ENCODE measurements around the gene ADCY5. TPM values are rescaled to one million over a fixed set of nuclear protein-coding genes. Genes with fewer than 3 reads are reported as not detected.

The ADCY5 gene
- total RNA-seq, 2 donors from 2014 or later, result not detected

DNA sequence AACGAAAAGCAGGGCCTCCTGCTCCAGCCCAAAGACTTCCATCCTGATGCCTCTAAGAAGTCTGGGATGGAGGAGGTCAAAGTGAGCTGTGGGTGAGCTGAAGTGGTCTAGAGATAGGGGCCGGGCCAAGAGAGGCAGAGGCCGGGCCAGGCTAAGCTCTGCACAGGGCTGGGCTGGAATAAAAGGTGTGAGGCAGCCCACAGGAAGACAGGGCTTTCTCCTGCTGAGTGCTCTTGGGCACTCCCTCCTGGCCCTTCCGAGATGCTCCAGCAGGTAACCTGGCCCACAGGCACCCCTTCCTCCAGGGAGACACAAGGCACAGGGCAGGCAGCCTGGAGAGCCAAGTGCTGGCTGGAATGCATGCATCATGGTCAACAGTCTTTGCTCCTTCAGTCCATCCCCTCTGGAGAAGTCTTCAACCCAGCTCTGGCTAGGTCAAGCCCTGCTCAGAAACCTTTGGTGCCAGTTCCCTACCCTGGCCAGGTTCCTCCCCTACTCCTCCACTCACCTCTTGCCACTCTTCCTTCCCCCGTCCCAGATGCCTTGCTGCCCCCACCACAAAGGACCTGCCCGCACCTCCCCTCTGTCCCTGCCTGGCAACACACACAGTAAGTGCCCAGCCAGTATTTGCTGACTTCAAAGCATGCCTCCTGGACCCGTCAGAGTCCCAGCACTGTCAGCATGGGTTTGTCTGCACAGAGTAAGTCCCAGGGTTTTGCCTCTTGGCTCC, 153.6 kb downstream of the ADCY5 start:
- no peaks in the 10 kb centered on the region for H3K36me3 Mint-ChIP-seq
- H3K4me1 Mint-ChIP-seq (ENCODE audit: low read depth in 2 of 2), result no peaks in the 10 kb centered on the region
- H3K9me3 Mint-ChIP-seq, result no peaks in the 10 kb centered on the region
- no peak overlapping the region for H3K27ac Mint-ChIP-seq
- no peak for DNase-seq (ENCODE audit: low spot score)
- peaks cover 0 to 6% of the 10 kb centered on the region in 2 donors for H3K27me3 Mint-ChIP-seq
- H3K4me3 Mint-ChIP-seq, result no peak overlapping the region
- peak in 1 of 2 donors; percentile 37 for ATAC-seq

DNA sequence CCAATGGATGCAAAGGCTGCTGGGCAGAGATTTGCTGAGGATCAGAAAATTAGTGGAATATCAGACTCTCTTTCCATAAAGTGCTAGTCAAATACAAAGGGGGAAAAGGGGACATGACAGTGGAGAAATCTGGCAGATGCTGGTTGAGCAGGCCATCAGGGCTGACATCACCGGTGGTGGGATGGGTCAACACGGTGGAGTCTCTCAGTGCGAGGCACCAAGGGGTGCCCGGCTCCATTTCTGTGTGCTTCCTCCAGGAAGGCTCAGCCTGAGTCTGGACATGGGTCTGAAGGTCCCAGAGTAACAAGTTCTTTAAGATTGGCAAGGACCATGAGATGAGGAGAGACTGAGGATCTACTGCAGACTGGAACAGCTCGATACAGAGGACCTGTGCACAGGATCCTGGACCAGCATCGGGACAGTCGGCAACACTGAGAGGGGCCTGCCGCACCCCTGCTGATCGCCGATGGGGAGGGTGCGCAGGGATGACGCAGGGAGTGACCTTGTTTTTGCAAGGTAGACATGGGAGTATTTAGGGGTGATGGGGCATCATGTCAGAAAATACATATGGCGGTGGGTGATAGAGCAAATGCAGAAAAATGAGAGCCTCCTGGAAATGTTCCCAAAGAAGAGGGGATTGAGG, 154.5 kb downstream of the ADCY5 start:
- H3K9me3 Mint-ChIP-seq, result no peaks in the 10 kb centered on the region
- H3K4me3 Mint-ChIP-seq, result no peak overlapping the region
- no peak for DNase-seq (ENCODE audit: low spot score)
- H3K27ac Mint-ChIP-seq, result no peak overlapping the region
- ATAC-seq, result no peak
- H3K27me3 Mint-ChIP-seq, result peaks cover 0 to 6% of the 10 kb centered on the region in 2 donors
- H3K4me1 Mint-ChIP-seq (ENCODE audit: low read depth in 2 of 2), result no peaks in the 10 kb centered on the region
- no peaks in the 10 kb centered on the region for H3K36me3 Mint-ChIP-seq

DNA sequence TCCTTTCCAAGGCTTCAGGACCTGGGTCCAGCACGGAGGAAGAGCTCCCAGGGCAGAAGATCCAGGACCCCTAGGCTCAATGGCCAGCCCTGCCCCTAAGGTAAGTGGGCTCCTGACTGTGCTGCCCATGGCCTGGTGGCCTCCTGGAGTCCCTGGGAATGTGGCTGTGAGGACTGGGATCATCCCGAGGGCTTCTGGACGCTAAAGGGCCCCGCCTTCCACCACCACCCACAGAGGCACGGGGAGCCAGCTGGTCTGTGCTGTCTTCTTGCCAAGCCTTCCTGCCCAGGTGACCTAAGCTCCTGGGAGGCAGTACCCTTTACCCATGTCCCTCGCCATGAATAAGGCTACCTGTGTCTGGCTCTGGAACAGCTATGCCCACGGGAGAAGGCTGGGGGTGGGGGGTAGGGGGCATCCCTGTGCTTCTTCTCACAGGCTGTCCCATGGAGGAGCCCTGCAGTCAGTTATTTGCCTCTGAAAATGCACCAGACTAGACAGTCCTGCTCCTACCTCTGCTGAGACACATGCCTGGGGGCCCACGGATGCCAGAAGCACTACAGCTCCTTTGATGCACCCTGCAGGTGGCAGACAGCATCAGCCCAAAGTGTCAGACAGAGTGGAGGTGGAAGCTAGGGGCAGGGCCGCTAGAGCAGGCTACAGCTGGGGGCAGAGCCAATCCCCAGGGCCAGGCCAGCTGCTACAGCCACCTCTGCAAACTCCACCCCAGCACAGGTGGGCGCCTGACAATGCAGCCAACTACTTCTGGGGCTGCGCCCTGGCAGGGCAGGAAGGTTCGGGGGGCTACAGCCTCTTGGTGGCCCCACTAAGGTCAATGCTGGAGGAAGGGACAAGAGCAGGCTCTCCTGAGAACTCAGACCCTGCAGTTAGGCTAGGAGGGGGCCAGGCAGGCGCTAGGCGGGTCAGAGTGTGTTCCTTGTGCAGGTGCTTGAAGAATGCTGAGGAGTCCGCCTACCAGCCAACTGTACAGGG, 156.3 kb downstream of the ADCY5 start:
- DNase-seq (ENCODE audit: low spot score), result no peak

DNA sequence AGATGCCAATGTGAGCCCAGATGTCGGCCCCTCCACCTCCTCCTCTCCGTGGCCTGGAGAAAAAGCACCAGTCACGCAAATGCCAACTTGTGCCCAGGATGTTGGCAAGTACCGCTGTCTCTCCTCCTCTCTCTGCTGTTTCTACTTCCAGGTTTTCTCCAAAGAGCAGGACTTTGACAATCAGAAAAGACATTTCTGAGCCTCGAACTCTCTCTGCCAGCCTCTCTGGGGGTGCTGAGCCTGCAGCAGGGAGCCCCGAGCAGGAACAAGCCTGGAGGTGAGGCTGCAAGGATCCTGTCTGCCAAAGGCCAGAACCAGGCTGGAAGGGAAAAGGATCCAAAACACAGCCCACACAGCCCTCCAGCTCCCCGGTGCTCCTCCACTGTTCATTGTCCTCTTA, 157.5 kb downstream of the ADCY5 start:
- ATAC-seq, result no peak
- peaks cover 0 to 5% of the 10 kb centered on the region in 2 donors for H3K27me3 Mint-ChIP-seq
- H3K9me3 Mint-ChIP-seq, result no peaks in the 10 kb centered on the region
- DNase-seq (ENCODE audit: low spot score), result no peak
- H3K4me3 Mint-ChIP-seq, result no peak overlapping the region
- no peak overlapping the region for H3K27ac Mint-ChIP-seq
- no peaks in the 10 kb centered on the region for H3K36me3 Mint-ChIP-seq
- no peaks in the 10 kb centered on the region for H3K4me1 Mint-ChIP-seq (ENCODE audit: low read depth in 2 of 2)

More for the DNA sequence above, 156.3 kb downstream of the ADCY5 start:
- ATAC-seq, result no peak
- Mint-ChIP-seq H3K9me3 (no peaks in the 10 kb centered on the region), H3K4me3 (no peak overlapping the region), H3K27ac (no peak overlapping the region), H3K36me3 (no peaks in the 10 kb centered on the region), H3K27me3 (peaks cover 0 to 6% of the 10 kb centered on the region in 2 donors), H3K4me1 (ENCODE audit: low read depth in 2 of 2) (no peaks in the 10 kb centered on the region)

DNA sequence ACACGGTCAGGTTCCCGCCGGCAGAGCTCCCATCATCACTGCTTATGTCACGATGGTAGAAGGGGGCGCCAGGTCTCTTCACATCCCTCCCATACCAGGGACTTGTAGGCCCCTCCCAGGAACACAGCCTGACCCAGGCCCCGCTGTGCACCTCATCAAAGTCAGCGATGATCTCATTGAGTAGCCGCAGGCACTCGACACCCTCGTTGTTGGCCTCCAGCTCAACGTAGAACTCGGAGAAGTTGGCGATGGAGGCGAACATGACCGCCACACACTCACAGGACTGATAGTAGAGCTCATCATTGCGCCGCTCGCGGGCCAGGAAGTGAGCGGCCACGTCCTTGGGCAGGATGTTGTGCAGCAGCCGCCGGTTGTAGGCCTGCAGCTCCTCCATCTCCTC, 157.9 kb downstream of the ADCY5 start:
- Mint-ChIP-seq H3K4me1 (ENCODE audit: low read depth in 2 of 2) (no peaks in the 10 kb centered on the region), H3K36me3 (no peaks in the 10 kb centered on the region), H3K27me3 (peaks cover 0 to 2% of the 10 kb centered on the region in 2 donors), H3K4me3 (no peak overlapping the region), H3K27ac (no peak overlapping the region), H3K9me3 (no peaks in the 10 kb centered on the region)
- DNase-seq (ENCODE audit: low spot score) (no peak), ATAC-seq (no peak)

DNA sequence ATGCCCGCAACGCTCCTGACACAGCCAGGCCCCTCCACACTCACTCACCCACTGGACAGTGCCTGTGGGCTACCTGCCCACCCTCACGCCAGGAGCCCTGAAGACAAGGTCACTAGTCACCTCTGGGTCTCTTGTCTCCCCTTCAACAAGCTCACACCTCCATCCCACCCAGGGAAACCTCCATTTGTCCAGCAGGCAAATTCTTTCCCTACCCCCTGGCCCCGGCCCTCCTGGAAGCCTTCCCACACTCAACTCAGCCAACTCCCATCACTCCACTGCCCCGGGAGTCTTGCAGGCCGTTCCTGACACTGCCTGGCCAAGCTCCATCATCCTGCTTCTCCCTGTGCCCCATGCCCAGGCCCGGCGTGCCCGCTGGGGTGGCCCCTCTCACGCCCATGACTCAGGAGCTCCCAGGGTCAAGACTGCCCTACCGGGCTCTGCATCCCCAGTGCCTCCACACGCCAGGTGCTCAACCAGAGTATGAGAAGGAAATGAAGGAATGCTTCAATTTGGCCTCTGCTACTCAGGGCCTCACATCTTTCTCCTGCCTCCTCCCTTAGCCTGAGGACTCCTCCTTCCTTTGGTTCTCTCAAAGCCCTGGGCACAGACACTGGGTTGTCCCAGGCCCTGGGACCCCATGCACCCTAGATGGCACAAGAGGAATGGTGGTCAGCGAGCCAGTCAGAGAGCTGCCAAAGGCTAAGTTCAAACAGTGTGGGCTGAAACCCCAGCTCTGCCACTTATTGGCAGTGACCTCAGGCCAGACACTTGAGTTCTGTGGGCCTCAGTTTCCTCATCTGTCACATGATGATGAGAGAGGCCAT, 158.6 kb downstream of the ADCY5 start:
- Mint-ChIP-seq H3K27me3 (peaks cover 0 to 2% of the 10 kb centered on the region in 2 donors), H3K4me1 (ENCODE audit: low read depth in 2 of 2) (no peaks in the 10 kb centered on the region), H3K27ac (no peak overlapping the region), H3K9me3 (no peaks in the 10 kb centered on the region), H3K4me3 (no peak overlapping the region), H3K36me3 (no peaks in the 10 kb centered on the region)
- DNase-seq (ENCODE audit: low spot score), result no peak
- ATAC-seq, result no peak

DNA sequence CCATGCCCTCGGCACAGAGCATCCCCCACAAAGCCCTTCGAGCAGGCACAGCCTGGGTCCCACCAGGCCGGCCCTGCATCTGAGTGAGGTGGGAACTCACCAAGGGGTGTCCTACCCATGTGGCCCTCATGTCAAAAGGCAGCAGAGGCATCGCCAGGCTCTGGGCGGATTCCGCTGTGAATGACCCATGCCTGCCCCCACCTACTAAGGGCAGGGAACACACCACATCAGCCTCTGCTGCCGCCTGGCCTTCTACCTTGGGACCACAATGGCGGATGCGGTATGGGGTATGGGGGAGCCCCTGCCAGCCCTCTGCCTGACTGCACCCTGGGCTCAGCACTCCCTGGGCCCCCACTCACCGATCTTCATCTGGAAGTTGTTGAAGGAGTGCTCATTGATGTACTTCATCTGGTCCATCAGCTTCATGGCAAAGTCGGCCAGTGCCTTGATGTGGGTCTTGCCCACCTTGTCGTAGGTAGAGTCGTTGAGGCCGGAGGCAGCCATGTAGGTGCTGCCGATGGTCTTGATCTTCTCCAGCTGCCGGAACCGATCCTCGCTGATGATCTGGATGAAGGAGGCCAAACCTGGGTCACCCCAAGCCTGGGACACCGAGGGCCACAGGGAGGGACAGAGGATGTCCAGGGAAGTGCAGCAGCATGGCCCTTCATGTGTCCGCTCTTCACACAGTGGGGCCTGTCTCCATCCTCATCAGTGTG, 159.3 kb downstream of the ADCY5 start:
- no peak for ATAC-seq
- H3K27me3 Mint-ChIP-seq, result peaks cover 0 to 2% of the 10 kb centered on the region in 2 donors

DNA sequence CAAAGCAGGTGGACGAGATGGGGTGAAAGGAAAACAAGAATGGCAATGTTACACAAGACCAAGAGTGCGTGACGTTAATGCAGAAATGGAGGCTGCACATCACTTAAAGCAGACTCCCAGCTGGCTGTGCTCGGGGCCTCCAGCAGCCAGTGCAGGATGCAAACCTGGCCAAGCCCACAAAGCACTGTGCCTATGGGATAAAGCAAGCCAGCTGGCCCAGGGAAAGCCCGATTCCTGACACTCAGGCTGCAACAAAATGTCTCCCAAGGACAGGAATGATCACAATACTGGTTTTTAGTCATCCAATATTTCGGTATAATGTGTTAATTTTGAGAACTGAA, 161.0 kb downstream of the ADCY5 start:
- ATAC-seq (no peak), DNase-seq (ENCODE audit: low spot score) (peak; percentile 54)
- Mint-ChIP-seq H3K27me3 (peaks cover 0 to 2% of the 10 kb centered on the region in 2 donors), H3K4me3 (no peak overlapping the region), H3K27ac (no peak overlapping the region), H3K9me3 (no peaks in the 10 kb centered on the region), H3K4me1 (ENCODE audit: low read depth in 2 of 2) (no peaks in the 10 kb centered on the region), H3K36me3 (no peaks in the 10 kb centered on the region)

More for the DNA sequence above, 159.3 kb downstream of the ADCY5 start:
- Mint-ChIP-seq H3K4me3 (no peak overlapping the region), H3K9me3 (no peaks in the 10 kb centered on the region), H3K27ac (no peak overlapping the region), H3K4me1 (ENCODE audit: low read depth in 2 of 2) (no peaks in the 10 kb centered on the region), H3K36me3 (no peaks in the 10 kb centered on the region)
- DNase-seq (ENCODE audit: low spot score), result no peak

DNA sequence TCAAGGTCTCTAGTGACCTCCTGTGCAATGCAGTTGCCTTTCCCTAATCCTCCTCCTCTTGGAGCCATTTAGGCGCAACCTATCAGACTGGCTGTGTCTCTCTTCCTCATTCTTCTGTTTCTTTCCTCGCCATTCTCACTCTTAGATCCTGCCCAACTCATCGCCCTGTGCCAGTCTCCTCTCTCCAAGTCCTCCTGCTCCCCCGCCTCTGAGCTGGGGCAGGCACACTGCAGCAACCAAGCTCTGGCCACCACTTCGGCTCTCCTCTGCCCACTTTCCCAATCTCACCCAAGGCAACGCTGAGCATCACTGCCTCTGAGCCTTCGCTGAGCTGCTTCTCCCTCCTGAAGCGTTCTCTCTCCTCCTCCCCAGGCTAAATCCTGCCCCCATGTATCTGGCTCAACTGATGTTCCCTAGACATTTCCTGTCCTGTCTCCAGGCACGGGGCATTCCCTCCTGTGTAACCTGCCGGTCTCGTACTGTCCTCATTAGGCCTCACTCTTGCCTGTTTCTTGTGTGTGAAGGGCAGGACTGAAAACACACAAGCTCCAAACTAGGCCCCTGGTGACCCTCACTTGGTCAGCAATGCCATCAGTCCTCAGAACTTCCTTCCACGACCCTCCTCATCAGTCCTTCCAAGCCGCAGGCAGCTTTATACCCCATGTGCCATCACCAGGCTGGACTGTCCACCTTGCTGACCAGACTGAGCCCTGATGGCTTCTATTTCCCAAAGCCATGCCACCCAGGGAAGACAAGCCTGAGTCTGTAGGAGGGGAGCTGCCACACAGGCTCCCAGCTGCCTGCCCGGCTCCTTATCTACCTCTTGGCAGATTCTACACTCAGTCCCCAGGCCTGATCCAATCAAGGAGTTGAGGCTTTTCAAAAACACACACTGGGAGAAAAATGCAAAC, 161.6 kb downstream of the ADCY5 start:
- Mint-ChIP-seq H3K4me1 (ENCODE audit: low read depth in 2 of 2) (no peaks in the 10 kb centered on the region), H3K27me3 (peaks cover 0 to 2% of the 10 kb centered on the region in 2 donors), H3K9me3 (no peaks in the 10 kb centered on the region), H3K4me3 (no peak overlapping the region), H3K36me3 (no peaks in the 10 kb centered on the region), H3K27ac (no peak overlapping the region)
- DNase-seq (ENCODE audit: low spot score) (no peak), ATAC-seq (no peak)

DNA sequence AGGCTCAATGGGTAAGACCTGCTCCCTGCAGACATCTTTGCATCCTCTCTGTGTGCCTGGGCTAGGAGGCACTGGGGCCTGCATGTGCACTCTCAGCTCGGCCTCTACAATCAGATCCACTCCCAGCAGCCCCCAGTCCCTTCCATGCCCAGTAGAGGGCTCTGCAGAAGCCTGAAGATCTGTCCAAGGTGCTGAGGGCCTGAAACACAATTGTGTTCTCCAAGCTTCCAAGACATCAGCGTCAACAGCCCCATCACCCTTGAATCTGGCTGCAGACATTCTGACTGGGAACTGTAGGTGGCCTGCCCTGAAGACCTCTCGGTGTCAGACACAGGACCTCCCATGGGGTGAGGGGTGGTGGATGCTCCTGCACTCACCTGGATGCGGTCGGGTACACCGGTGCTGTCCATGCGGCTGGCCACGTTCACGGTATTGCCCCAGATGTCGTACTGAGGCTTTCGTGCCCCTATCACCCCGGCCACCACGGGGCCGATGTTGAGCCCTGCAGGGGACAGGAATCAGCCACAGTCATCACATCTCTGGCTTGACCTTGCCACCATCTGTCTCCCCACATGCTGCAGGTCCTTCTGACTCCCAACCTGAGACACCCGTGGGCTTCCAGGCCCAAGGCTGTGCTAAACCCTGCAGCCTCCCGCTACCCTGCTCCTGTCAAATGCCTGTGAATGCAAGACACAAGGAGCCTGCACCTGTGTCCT, 162.4 kb downstream of the ADCY5 start:
- no peak for DNase-seq (ENCODE audit: low spot score)
- ATAC-seq, result no peak
- H3K27me3 Mint-ChIP-seq, result peaks cover 0 to 2% of the 10 kb centered on the region in 2 donors
- no peaks in the 10 kb centered on the region for H3K4me1 Mint-ChIP-seq (ENCODE audit: low read depth in 2 of 2)
- H3K27ac Mint-ChIP-seq, result no peak overlapping the region
- no peaks in the 10 kb centered on the region for H3K9me3 Mint-ChIP-seq
- H3K4me3 Mint-ChIP-seq, result no peak overlapping the region
- no peaks in the 10 kb centered on the region for H3K36me3 Mint-ChIP-seq

DNA sequence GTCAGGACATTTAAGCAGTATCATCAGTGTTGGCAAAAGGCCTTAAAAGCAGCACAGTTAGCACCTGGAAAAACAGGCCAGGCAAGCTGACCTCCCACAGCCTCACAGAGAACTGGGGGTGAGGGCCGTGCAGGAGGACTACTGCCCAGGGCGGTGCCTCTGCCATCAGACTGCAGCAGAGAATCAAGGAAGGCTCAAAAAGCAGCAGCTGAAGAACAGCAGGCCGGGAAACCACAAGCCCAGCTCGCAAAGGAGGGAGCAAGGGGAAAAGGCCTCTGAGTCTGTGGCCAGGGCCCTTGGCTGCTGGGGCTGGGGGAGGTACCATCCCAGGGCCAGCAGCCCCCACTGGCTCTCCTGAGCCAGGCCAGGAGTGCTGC, 163.0 kb downstream of the ADCY5 start:
- no peaks in the 10 kb centered on the region for H3K9me3 Mint-ChIP-seq
- H3K4me3 Mint-ChIP-seq, result no peak overlapping the region
- H3K27me3 Mint-ChIP-seq, result peaks cover 0 to 2% of the 10 kb centered on the region in 2 donors
- H3K36me3 Mint-ChIP-seq, result no peaks in the 10 kb centered on the region
- DNase-seq (ENCODE audit: low spot score) (no peak), ATAC-seq (no peak)
- no peak overlapping the region for H3K27ac Mint-ChIP-seq
- H3K4me1 Mint-ChIP-seq (ENCODE audit: low read depth in 2 of 2), result no peaks in the 10 kb centered on the region
